K562 (cell line): ENCODE measurements around the gene TM7SF2. TPM values are rescaled to one million over a fixed set of nuclear protein-coding genes. Genes with fewer than 3 reads are reported as not detected.

Experiments
- CAMTA2 ChIP-seq: fragments of 250-450 bp; sonication (Bioruptor Pico); conservative IDR thresholded peaks from 2 replicates; pipeline ENCODE4 v1.5.1; 2022
- CTBP1 ChIP-seq: fragments of 450-650 bp; IDR thresholded peaks from 2 replicates; pipeline ENCODE4 v1.6.1; 2016; ENCODE audit warnings: borderline replicate concordance
- ETV5 ChIP-seq: sonication (generic); formaldehyde crosslinking; IDR thresholded peaks from 2 replicates; pipeline ENCODE4 v1.4.0; 2020; ENCODE audit warnings: low read depth, mild to moderate bottlenecking, missing genetic modification reagents
- GATA2 ChIP-seq: sonication (generic); formaldehyde crosslinking; IDR thresholded peaks from 2 replicates; pipeline ENCODE4 v1.4.0; 2020; ENCODE audit warnings: mild to moderate bottlenecking, missing genetic modification reagents
- MCM7 ChIP-seq, 2 experiments: fragments of 450-650 bp; IDR thresholded peaks; 2 replicates each; pipeline ENCODE4 v1.6.1; 2016 to 2018
- RB1 ChIP-seq: fragments of 450-650 bp; IDR thresholded peaks from 2 replicates; pipeline ENCODE4 v1.6.1; 2017; ENCODE audit warnings: low read depth, mild to moderate bottlenecking
- RFX5 ChIP-seq: IDR thresholded peaks from 2 replicates; pipeline ENCODE4 v1.6.1; 2011; ENCODE audit warnings: low read depth, mild to moderate bottlenecking, improper control_type of control experiment, low read length
- ZNF507 ChIP-seq: conservative IDR thresholded peaks from 2 replicates; pipeline ENCODE4 v1.6.1; 2017; ENCODE audit warnings: missing genetic modification characterization, missing compliant biosample characterization
- polyA plus RNA-seq, 8 experiments: library from polyadenylated mRNA; depleted of rRNA in 4 of 8; stranded (reverse) in 5 of 8; unstranded in 3 of 8; fragments of >200 nt; fragmentation: Nextera tagmentation in 2 of 8; fragmentation: Illumina TruSeq in 1 of 8; extraction: Ambion mirVana in 2 of 8; extraction: Trizol in 1 of 8; gene quantifications; 2 replicates each; pipeline versions ENCODE4 v1.2.1 to v1.2.3, GENCODE V29; 2011 to 2014; ENCODE audit warnings: inconsistent platforms in 1 of 8, missing spikeins in 1 of 8
- total RNA-seq, 7 experiments: library from RNA; depleted of rRNA in 6 of 7; stranded (reverse); fragments of >200 nt in 6 of 7; fragmentation: Illumina TruSeq in 2 of 7; extraction: Trizol in 2 of 7; gene quantifications; 2 replicates each; pipeline versions ENCODE4 v1.2.1 to v1.2.3, GENCODE V29; 2011 to 2021; ENCODE audit warnings: low replicate concordance in 1 of 7
- TF ChIP-seq, protein P1 (sequence below): sonication (generic); formaldehyde crosslinking; IDR thresholded peaks from 2 replicates; pipeline ENCODE4 v1.4.0; 2020; ENCODE audit warnings: mild to moderate bottlenecking, missing genetic modification reagents

The TM7SF2 gene
- total and polyA plus RNA-seq, 9 of the 15 experiments (the other 6 are each of a cell fraction or from before 2014, with no cell fraction given): 1.2 to 22.0 (median 14.3) TPM

DNA sequence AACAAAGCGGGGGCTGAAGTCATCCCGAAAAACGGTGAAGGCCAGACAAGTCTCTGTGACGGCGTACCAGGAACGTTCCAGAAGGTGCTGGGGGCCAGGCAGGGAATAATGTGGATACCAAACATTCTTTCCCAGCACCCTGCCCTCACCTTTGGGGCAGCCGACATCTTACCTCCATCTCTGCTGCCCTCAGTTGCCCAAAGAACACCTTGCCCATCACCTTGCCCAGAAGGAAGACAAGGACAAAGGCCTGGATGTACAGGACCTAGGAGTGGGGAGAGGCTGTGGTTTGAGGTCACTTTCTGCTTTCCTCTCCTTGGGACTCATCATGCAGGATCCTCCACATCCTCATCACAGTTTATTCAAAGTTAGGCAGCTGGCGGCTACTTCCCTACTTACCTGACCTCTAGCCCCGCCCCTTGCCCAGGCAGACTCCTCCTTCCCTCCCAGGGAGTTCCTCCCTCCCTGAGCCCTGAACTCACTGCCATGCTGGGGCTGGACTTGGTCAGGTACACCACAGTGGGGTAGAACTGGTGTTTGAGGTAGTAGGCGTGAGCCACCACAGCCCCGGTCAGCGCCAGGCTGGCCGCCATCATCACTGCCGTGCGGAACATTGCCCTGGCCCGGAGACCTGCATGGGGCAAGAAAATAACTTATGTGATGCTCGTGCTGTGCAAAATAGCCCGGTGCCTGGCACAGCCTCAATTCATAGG lies 21.5 kb downstream of the TM7SF2 start (continued):
- no peak for TF ChIP-seq MCM7 (IDR thresholded peaks at IDR 0.05)
- no peak for TF ChIP-seq CAMTA2 (CRISPR knock-in tag)
- TF ChIP-seq RB1: 0 out of 2 replicates have a peak, but pooled peaks have one; percentile 36
- TF ChIP-seq CTBP1: peak; percentile 17; the same call in 1 of the 2 replicates
- no peak for TF ChIP-seq GATA2 (CRISPR knock-in tag)
- no peak for TF ChIP-seq ZNF507 (tag)
- TF ChIP-seq, protein P1, sequence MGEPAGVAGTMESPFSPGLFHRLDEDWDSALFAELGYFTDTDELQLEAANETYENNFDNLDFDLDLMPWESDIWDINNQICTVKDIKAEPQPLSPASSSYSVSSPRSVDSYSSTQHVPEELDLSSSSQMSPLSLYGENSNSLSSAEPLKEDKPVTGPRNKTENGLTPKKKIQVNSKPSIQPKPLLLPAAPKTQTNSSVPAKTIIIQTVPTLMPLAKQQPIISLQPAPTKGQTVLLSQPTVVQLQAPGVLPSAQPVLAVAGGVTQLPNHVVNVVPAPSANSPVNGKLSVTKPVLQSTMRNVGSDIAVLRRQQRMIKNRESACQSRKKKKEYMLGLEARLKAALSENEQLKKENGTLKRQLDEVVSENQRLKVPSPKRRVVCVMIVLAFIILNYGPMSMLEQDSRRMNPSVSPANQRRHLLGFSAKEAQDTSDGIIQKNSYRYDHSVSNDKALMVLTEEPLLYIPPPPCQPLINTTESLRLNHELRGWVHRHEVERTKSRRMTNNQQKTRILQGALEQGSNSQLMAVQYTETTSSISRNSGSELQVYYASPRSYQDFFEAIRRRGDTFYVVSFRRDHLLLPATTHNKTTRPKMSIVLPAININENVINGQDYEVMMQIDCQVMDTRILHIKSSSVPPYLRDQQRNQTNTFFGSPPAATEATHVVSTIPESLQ (CRISPR knock-in tag): 0 out of 2 replicates have a peak, but pooled peaks have one; percentile 34
- no peak for TF ChIP-seq RFX5
- 0 out of 2 replicates have a peak, but pooled peaks have one; percentile 44 for TF ChIP-seq ETV5
